GM18508 (cell line): ENCODE measurements around the gene HP1BP3.
A peak's percentile ranks its signal among the peaks of the same experiment; 100 is the strongest.
"Not testable (repeated sequence)": the region's sequence is repeated elsewhere in the genome, so short reads cannot be mapped to it uniquely, and the experiment has no call there.

Source experiments
- ATAC-seq: cut with Tn5 transposase; IDR thresholded peaks from one replicate; pipeline ENCODE4 v1.9.1; 2021; ENCODE audit warnings: moderate number of reproducible peaks; ENCODE audit not compliant: insufficient read depth, unreplicated experiment

HP1BP3 gene

GRCh38 chr1:20787029-20787839, at the start of gene HP1BP3:
TSS of gene HP1BP3 (minus strand) at chr1:20787307. CDS start at chr1:20780440, 6,867 bp downstream.
- peak; percentile 16 for ATAC-seq

- no peak for ATAC-seq
Measured at GRCh38 chr1:20836230-20836629, 49.1 kb upstream of the HP1BP3 start.

DNA sequence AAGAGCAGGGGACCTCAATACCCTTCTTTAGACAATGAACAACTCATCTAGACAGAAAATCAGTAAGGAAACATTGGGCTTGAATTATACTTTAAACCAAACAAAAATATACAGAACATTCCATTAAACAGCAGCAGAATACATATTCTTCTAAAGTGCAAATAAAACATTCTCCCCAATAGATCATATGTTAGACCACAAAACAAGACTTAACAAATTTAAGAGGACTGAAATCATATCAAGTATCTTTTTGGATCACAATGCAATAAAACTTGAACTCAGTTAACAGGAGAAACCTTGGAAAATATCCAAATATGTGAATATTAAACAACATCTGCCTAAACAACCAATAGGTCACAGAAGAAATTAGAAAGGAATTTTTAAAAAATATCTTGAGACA, 47.7 kb upstream of the HP1BP3 start:
- ATAC-seq, result no peak

DNA sequence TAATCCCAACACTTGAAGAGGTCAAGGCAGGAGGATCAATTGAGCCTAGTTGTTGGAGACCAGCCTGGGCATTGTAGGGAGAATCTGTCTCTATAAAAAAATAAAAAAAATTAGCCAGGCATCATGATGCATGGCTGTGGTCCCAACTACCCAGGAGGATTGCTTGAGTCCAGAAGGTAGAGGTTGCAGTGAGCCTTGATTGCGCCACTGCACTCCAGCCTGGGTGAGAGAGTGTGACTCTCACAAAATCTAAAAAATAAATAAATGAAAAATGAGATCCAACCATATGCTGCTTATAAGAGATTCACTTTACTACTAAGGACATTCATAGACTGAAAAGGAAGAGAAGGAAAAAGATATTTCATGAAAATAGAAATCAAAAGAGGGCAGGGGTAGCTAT, 47.1 kb upstream of the HP1BP3 start:
- no peak for ATAC-seq

- ATAC-seq, result no peak
Measured at GRCh38 chr1:20830378-20830777, 43.3 kb upstream of the HP1BP3 start.

DNA sequence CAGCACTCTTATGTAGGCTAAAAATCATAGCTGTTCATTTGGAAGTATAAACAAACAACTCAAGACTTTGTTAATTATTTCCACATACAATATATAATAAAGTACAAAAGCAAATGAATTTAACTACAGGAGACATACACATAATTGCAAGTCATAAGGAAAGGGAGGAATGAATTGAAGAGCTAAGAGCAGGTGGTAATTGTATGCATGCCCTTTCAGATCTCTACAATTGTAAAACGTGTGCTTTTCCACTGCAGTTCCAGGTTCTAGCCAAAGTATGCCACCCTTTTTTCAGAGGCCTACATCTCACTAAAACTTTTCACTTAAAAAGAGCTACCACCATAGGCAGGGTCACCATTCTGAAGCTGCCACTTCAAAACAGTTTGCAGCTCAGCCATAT, 42.8 kb upstream of the HP1BP3 start:
- ATAC-seq, result no peak

GRCh38 chr1:20829531-20829930, 42.4 kb upstream of the HP1BP3 start:
- no peak for ATAC-seq

- no peak for ATAC-seq
Measured at GRCh38 chr1:20823845-20824244, 36.7 kb upstream of the HP1BP3 start.

DNA sequence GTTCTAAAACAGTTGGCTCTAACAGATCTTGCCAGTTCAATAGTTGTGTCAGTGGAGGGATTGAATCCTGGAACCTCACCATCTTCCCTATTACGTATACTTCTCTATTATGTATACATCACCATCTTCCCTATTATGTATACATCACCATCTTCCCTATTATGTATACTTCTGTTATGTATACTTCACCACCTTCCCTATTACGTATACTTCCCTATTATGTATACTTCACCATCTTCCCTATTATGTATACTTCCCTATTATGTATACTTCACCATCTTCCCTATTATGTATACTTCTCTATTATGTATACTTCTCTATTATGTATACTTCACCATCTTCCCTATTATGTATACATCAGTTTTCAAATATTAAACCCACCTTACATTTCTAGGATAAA, 34.4 kb upstream of the HP1BP3 start:
- ATAC-seq, result no peak

- no peak for ATAC-seq
Measured at GRCh38 chr1:20819818-20820217, 32.7 kb upstream of the HP1BP3 start.

- ATAC-seq, result no peak
Measured at GRCh38 chr1:20814534-20814871, 27.4 kb upstream of the HP1BP3 start.

DNA sequence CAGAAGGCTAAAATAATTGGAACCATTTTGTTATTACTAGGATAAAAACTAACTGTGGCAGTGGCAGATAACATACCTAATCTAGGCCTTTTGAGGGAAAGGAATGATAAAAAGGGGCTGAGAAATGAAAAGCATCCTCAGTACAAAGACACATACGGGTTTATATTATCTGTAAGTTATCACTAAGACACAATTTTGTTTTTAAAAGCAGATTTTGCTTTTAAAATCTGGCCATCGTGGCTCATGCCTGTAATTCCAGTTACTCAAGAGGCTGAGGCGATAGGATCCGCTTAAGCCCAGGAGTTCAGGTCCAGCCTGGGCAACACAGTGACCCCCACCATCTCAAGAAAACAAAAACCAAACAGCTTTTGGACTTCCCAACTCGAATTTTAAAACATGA, 24.8 kb upstream of the HP1BP3 start:
- no peak for ATAC-seq

- no peak for ATAC-seq
Measured at GRCh38 chr1:20793236-20793635, 6.1 kb upstream of the HP1BP3 start.

GRCh38 chr1:20792196-20792595, 5.1 kb upstream of the HP1BP3 start:
- no peak for ATAC-seq

GRCh38 chr1:20790785-20791184, 3.7 kb upstream of the HP1BP3 start:
- ATAC-seq, result no peak

DNA sequence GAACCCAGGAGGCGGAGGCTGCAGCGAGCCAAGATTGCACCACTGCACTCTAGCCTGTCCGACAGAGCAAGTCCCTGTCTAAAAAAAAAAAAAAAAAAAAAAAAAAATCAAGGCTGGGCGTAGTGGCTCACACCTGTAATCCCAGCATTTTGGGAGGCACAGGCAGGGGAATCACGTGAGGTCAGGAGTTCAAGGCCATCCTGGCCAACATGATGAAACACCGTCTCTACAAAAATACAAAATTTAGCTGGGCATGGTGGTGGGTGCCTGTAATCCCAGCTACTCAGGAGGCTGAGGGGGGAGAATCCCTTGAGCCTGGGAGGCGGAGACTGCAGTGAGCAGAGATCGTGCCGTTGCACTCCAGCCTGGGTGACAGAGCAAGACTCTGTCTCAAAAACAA, 2.5 kb upstream of the HP1BP3 start:
- ATAC-seq, result not testable (repeated sequence)

DNA sequence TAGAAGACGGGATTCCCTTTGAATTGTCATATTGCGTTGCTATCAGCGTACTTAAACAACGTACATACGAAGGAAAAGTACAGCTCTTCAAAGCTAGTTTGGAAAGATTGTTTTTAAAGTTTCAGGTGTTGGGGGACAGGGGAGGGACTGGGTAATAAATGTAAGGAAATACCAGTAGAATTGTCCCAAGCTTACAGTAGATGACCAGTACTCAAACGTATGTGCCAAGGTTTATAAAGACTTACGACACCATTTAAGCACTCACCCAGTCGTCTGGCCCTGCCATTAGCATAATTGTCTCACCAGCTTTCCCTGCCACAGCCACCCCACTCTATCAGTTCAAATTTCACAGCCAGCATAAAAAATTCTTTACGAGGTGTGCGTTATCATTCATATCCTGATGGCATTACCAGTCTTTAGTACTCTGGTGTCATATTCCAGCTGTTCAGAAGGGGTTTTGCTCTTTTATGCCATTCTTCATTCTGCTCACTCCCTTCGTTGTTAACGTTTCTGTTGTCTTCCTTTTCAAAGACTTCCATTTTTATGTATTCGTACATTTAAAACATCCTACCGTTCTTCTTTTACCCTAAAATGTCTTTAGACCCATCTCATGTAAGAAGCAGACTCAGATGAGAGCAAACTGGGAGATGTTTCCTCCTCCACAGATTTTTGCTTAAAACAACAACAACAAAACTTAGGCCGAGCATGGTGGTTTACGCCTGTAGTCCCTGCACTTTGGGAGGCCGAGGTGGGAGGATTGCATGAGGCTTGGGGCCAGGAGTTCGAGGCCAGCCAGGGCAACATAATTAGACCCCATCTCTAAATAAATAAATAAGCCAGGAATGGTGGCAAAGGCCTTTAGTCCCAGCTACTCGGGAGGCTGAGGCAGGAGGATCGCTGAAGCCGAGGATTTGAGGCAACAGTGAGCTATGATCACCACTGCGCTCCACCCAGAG, 1.0 kb upstream of the HP1BP3 start:
- ATAC-seq, result no peak

- ATAC-seq, result peak; percentile 43
Measured at GRCh38 chr1:20786253-20787028, 666 bp downstream of the HP1BP3 start.

- no peak for ATAC-seq
Measured at GRCh38 chr1:20785907-20786252, 1.2 kb downstream of the HP1BP3 start.

GRCh38 chr1:20775700-20776099, 11.4 kb downstream of the HP1BP3 start:
- no peak for ATAC-seq

DNA sequence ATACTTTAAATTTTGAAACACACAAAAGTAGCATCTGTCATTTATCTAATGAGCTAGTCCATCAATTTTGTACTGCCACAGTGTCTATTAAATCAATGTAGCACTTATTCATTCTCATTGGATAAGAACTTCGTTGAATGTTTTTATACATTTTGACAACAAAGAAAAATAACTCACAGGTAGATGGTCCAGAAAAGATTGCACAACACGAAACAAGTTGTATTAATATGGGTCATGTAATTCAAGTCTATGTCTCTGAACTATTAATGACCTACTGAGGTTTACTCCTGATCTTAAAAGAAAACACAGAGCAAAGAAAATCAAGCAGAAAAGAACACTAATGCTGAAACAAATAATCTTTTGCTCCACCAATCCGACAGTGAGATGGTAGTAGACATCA, 15.3 kb downstream of the HP1BP3 start:
- ATAC-seq, result no peak
